Measurements from ENCODE around the gene SCAMP2.
"Not testable (repeated sequence)": the region's sequence is repeated elsewhere in the genome, so short reads cannot be mapped to it uniquely, and the experiment has no call there.

SCAMP2 gene

GRCh38 chr15:74893627-74894026, 20.5 kb upstream of the SCAMP2 start:
- DNase-seq (ENCODE audit: low read depth, low spot score) = no peak
- no peak overlapping the region for H3K9ac ChIP-seq (ENCODE audit: insufficient read length)
- H3K4me3 ChIP-seq = no peak overlapping the region
- H3K36me3 ChIP-seq (ENCODE audit: insufficient read depth, low read length) = peaks cover 23% of the 10 kb centered on the region; the same call in 1 of the 2 replicates
- no peaks in the 10 kb centered on the region for H3K9me3 ChIP-seq (ENCODE audit: low read depth, low read length)
- TF ChIP-seq POLR2AphosphoS5 (IDR thresholded peaks at IDR 0.05; ENCODE audit: borderline replicate concordance, low read depth, low read length) (no peak), EZH2 (IDR thresholded peaks at IDR 0.05) (no peak), FOXP2 (optimal IDR thresholded peaks at IDR 0.05; ENCODE audit: control extremely low read depth, extremely low read length, insufficient read depth) (no peak)
- H3K27ac ChIP-seq = no peak overlapping the region

- H3K9me3 ChIP-seq (ENCODE audit: low read depth, low read length) = no peaks in the 10 kb centered on the region
- H3K9ac ChIP-seq (ENCODE audit: insufficient read length) = no peak overlapping the region
- TF ChIP-seq POLR2AphosphoS5 (IDR thresholded peaks at IDR 0.05; ENCODE audit: borderline replicate concordance, low read depth, low read length) = no peak
- no peak for TF ChIP-seq EZH2 (IDR thresholded peaks at IDR 0.05)
- no peak for TF ChIP-seq FOXP2 (optimal IDR thresholded peaks at IDR 0.05; ENCODE audit: control extremely low read depth, extremely low read length, insufficient read depth)
- no peak for DNase-seq (ENCODE audit: low read depth, low spot score)
- H3K36me3 ChIP-seq (ENCODE audit: insufficient read depth, low read length) = peaks cover 20% of the 10 kb centered on the region; the same call in 1 of the 2 replicates
- H3K4me3 ChIP-seq = no peak overlapping the region
- no peak overlapping the region for H3K27ac ChIP-seq
Observed at GRCh38 chr15:74892931-74893330, 19.8 kb upstream of the SCAMP2 start.

DNA sequence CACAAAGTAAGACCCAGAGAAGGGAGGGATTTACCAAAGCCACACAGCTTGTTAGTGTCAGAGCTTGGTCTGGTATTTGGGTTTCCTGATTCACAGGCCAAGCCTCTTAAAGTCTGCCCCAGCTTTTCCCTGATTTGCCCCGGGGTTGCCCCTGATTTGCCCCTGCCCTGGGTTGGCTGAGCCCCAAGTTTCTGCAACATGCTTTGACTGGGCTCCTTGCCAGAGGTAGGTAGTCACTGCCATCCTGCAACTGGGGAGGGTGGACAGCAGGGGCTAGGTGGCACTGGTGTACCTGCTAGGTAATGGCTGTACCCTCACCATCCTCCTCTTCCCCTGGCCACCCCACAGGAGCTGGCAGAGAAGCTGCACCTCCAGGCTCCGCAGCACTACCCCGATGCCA, 19.1 kb upstream of the SCAMP2 start:
- no peak overlapping the region for H3K27ac ChIP-seq
- no peak overlapping the region for H3K9ac ChIP-seq (ENCODE audit: insufficient read length)
- TF ChIP-seq POLR2AphosphoS5 (IDR thresholded peaks at IDR 0.05; ENCODE audit: borderline replicate concordance, low read depth, low read length) = no peak
- TF ChIP-seq EZH2 (IDR thresholded peaks at IDR 0.05) = no peak
- no peak for TF ChIP-seq FOXP2 (optimal IDR thresholded peaks at IDR 0.05; ENCODE audit: control extremely low read depth, extremely low read length, insufficient read depth)
- no peak for DNase-seq (ENCODE audit: low read depth, low spot score)
- H3K4me3 ChIP-seq = no peak overlapping the region
- no peaks in the 10 kb centered on the region for H3K9me3 ChIP-seq (ENCODE audit: low read depth, low read length)
- peaks cover 19% of the 10 kb centered on the region; the same call in 1 of the 2 replicates for H3K36me3 ChIP-seq (ENCODE audit: insufficient read depth, low read length)

- no peak overlapping the region for H3K4me3 ChIP-seq
- H3K9ac ChIP-seq (ENCODE audit: insufficient read length) = no peak overlapping the region
Observed at GRCh38 chr15:74891469-74891868, 18.3 kb upstream of the SCAMP2 start.

GRCh38 chr15:74890665-74890960, 17.4 kb upstream of the SCAMP2 start:
- Histone ChIP-seq H3K9ac (ENCODE audit: insufficient read length) (peak overlapping the region; percentile 95), H3K36me3 (ENCODE audit: insufficient read depth, low read length) (peaks cover 19% of the 10 kb centered on the region; the same call in 1 of the 2 replicates), H3K4me3 (peak overlapping the region; percentile 97), H3K9me3 (ENCODE audit: low read depth, low read length) (no peaks in the 10 kb centered on the region), H3K27ac (no peak overlapping the region)
- no peak for DNase-seq (ENCODE audit: low read depth, low spot score)
- TF ChIP-seq EZH2 (IDR thresholded peaks at IDR 0.05) (no peak), FOXP2 (optimal IDR thresholded peaks at IDR 0.05; ENCODE audit: control extremely low read depth, extremely low read length, insufficient read depth) (no peak), POLR2AphosphoS5 (IDR thresholded peaks at IDR 0.05; ENCODE audit: borderline replicate concordance, low read depth, low read length) (no peak)

More at GRCh38 chr15:74891469-74891868, 18.3 kb upstream of the SCAMP2 start:
- H3K36me3 ChIP-seq (ENCODE audit: insufficient read depth, low read length) = peaks cover 19% of the 10 kb centered on the region; the same call in 1 of the 2 replicates
- TF ChIP-seq FOXP2 (optimal IDR thresholded peaks at IDR 0.05; ENCODE audit: control extremely low read depth, extremely low read length, insufficient read depth) = no peak
- TF ChIP-seq EZH2 (IDR thresholded peaks at IDR 0.05) = no peak
- H3K9me3 ChIP-seq (ENCODE audit: low read depth, low read length) = no peaks in the 10 kb centered on the region
- no peak for DNase-seq (ENCODE audit: low read depth, low spot score)
- H3K27ac ChIP-seq = no peak overlapping the region

DNA sequence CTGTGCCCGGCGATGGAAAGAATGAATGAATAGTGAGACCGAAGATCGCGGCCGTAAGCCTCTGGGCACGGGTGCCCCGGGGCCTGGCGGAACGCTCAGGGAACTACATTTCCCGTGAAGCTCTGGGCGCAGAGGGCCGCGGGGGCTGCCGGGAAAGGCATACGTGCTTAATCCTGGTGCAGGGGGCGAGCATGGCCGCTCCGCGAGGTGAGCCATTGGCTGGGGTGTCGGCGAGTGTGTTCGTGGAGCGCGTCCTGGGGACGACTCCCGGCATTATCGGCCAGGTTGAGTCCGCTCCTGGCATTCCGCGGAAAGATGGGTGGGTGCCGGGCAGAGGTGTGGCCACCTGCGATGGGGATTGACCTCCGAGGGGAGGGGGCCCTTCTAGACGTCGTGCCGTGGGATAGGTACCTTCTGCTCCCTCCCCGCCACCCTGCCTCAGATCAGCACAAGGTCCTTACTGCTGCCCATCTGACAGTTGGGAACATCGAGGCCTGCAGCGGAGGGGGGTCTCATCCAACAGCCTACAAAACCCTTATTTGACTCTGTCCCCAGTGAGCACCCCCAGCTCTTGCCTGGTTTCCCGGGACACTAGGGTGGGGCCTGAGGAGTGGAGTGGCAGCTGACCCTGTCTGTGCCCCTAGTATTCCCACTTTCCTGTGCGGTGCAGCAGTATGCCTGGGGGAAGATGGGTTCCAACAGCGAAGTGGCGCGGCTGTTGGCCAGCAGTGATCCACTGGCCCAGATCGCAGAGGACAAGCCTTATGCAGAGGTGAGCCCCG, 16.9 kb upstream of the SCAMP2 start, which contains the start of gene MPI:
MPI (plus strand) TSS at position 160 of the 782 bp plus-strand sequence; CDS start at position 192, 32 bp downstream.
- H3K36me3 ChIP-seq (ENCODE audit: insufficient read depth, low read length) = peaks cover 19% of the 10 kb centered on the region; the same call in 1 of the 2 replicates
- H3K27ac ChIP-seq = no peak within 1 kb of the TSS
- peak within 1 kb of the TSS; percentile 95 for H3K9ac ChIP-seq (ENCODE audit: insufficient read length)
- no peaks in the 10 kb centered on the region for H3K9me3 ChIP-seq (ENCODE audit: low read depth, low read length)
- TF ChIP-seq EZH2 (IDR thresholded peaks at IDR 0.05) = no peak
- peak; percentile 95 for TF ChIP-seq POLR2AphosphoS5 (IDR thresholded peaks at IDR 0.05; ENCODE audit: borderline replicate concordance, low read depth, low read length)
- H3K4me3 ChIP-seq = peak within 1 kb of the TSS; percentile 97
- DNase-seq (ENCODE audit: low read depth, low spot score) = no peak

- H3K27ac ChIP-seq = no peak overlapping the region
Observed at GRCh38 chr15:74889390-74889882, 16.3 kb upstream of the SCAMP2 start.

GRCh38 chr15:74888716-74889115, 15.6 kb upstream of the SCAMP2 start:
- no peak for TF ChIP-seq FOXP2 (optimal IDR thresholded peaks at IDR 0.05; ENCODE audit: control extremely low read depth, extremely low read length, insufficient read depth)
- no peak for TF ChIP-seq POLR2AphosphoS5 (IDR thresholded peaks at IDR 0.05; ENCODE audit: borderline replicate concordance, low read depth, low read length)
- TF ChIP-seq EZH2 (IDR thresholded peaks at IDR 0.05) = no peak
- Histone ChIP-seq H3K27ac (no peak overlapping the region), H3K9me3 (ENCODE audit: low read depth, low read length) (no peaks in the 10 kb centered on the region), H3K4me3 (no peak overlapping the region), H3K9ac (ENCODE audit: insufficient read length) (no peak overlapping the region), H3K36me3 (ENCODE audit: insufficient read depth, low read length) (peaks cover 19% of the 10 kb centered on the region; the same call in 1 of the 2 replicates)
- no peak for DNase-seq (ENCODE audit: low read depth, low spot score)

More at GRCh38 chr15:74889390-74889882, 16.3 kb upstream of the SCAMP2 start:
- peak overlapping the region; percentile 95 for H3K9ac ChIP-seq (ENCODE audit: insufficient read length)
- DNase-seq (ENCODE audit: low read depth, low spot score) = no peak
- no peak for TF ChIP-seq EZH2 (IDR thresholded peaks at IDR 0.05)
- TF ChIP-seq FOXP2 (optimal IDR thresholded peaks at IDR 0.05; ENCODE audit: control extremely low read depth, extremely low read length, insufficient read depth) = no peak
- TF ChIP-seq POLR2AphosphoS5 (IDR thresholded peaks at IDR 0.05; ENCODE audit: borderline replicate concordance, low read depth, low read length) = no peak
- H3K36me3 ChIP-seq (ENCODE audit: insufficient read depth, low read length) = peaks cover 19% of the 10 kb centered on the region; the same call in 1 of the 2 replicates
- no peaks in the 10 kb centered on the region for H3K9me3 ChIP-seq (ENCODE audit: low read depth, low read length)
- peak overlapping the region; percentile 97 for H3K4me3 ChIP-seq

DNA sequence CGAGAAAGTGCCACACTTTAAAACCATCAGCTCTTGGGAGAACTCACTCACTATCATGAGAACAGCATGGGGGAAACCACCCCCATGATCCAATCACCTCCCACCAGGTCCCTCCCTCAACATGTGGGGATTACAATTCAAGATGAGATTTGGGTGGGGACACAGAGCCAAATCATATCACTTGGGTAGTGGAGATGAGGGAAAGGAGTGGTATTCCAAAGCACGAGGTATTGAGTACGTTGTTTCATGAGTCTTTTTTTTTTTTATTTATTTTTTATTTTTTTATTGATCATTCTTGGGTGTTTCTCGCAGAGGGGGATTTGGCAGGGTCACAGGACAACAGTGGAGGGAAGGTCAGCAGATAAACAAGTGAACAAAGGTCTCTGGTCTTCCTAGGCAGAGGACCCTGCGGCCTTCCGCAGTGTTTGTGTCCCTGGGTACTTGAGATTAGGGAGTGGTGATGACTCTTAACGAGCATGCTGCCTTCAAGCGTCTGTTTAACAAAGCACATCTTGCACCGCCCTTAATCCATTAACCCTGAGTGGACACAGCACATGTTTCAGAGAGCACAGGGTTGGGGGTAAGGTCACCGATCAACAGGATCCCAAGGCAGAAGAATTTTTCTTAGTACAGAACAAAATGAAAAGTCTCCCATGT, 14.5 kb upstream of the SCAMP2 start:
- not testable (repeated sequence) for DNase-seq (ENCODE audit: low read depth, low spot score); H3K9ac ChIP-seq (ENCODE audit: insufficient read length); H3K4me3 ChIP-seq; H3K27ac ChIP-seq; H3K9me3 ChIP-seq (ENCODE audit: low read depth, low read length)
- H3K36me3 ChIP-seq (ENCODE audit: insufficient read depth, low read length) = peaks cover 13% of the 10 kb centered on the region; the same call in 1 of the 2 replicates

Measured in SK-N-MC (cell line).